Tibial nerve (tissue), 4 donors: Measurements from ENCODE around the gene IL25. TPM values are rescaled to one million over a fixed set of nuclear protein-coding genes. Genes with fewer than 3 reads are reported as not detected.
"Not testable (repeated sequence)": the region's sequence is repeated elsewhere in the genome, so short reads cannot be mapped to it uniquely, and the experiment has no call there.

ENCODE experiments used
- DNase-seq, 2 donors: peaks; one replicate each; pipeline ENCODE4 v3.0.0-alpha.2; 2019; ENCODE audit warnings: low spot score in 2 of 2
- H3K27ac ChIP-seq, 4 donors: fragments of 200-600 bp; sonication (generic) in 3 of 4; one replicate each; pipeline ENCODE4 v1.5.1; 2017 to 2019; ENCODE audit warnings: mild to moderate bottlenecking in 1 of 4
- H3K27me3 ChIP-seq, 2 donors: fragments of 200-600 bp; sonication (generic) in 1 of 2; one replicate each; pipeline versions ENCODE4 v1.5.1 to v1.6.0; 2017 to 2019
- H3K36me3 ChIP-seq, 3 donors: fragments of 200-600 bp; sonication (generic); one replicate each; pipeline ENCODE4 v1.5.1; 2018 to 2019
- H3K4me1 ChIP-seq, 4 donors: fragments of 200-600 bp; sonication (generic) in 3 of 4; one replicate each; pipeline ENCODE4 v1.5.1; 2017 to 2019
- H3K4me3 ChIP-seq, 4 donors: fragments of 200-600 bp; sonication (generic) in 3 of 4; one replicate each; pipeline ENCODE4 v1.5.1; 2017 to 2019; ENCODE audit warnings: mild to moderate bottlenecking in 1 of 4, moderate library complexity in 1 of 4
- H3K9me3 ChIP-seq, 4 donors: fragments of 200-600 bp; sonication (generic) in 3 of 4; one replicate each; pipeline ENCODE4 v1.5.1; 2017 to 2019
- EP300 ChIP-seq, 2 donors: sonication (generic); formaldehyde crosslinking; IDR thresholded peaks; one replicate each; pipeline ENCODE4 v1.6.1; 2017; ENCODE audit warnings: antibody characterized with exemption in 2 of 2, mild to moderate bottlenecking in 1 of 2
- POLR2A ChIP-seq, 2 donors: fragments of 450-650 bp; IDR thresholded peaks; one replicate each; pipeline ENCODE4 v1.6.1; 2017; ENCODE audit warnings: antibody characterized with exemption in 2 of 2, mild to moderate bottlenecking in 2 of 2, moderate library complexity in 2 of 2
- WGBS, 2 donors: methylation state at CpG; one replicate each; pipeline ENCODE4 v1.1.5; 2018; 5-methylcytosine and 5-hydroxymethylcytosine counted together
- total RNA-seq, 4 donors: library from RNA; depleted of rRNA; stranded (reverse); fragments of >200 nt; gene quantifications; one replicate each; pipeline ENCODE4 v1.1.0, GENCODE V29; 2016
- TF ChIP-seq, protein P1 (sequence below), 5 experiments: fragments of 200-600 bp in 3 of 5; fragments of 450-650 bp in 2 of 5; sonication (generic) in 3 of 5; IDR thresholded peaks; one replicate each; pipeline ENCODE4 v1.5.1; 2016 to 2019; ENCODE audit warnings: antibody characterized with exemption in 5 of 5, mild to moderate bottlenecking in 3 of 5, moderate library complexity in 2 of 5

Gene IL25
- not detected for total RNA-seq

DNA sequence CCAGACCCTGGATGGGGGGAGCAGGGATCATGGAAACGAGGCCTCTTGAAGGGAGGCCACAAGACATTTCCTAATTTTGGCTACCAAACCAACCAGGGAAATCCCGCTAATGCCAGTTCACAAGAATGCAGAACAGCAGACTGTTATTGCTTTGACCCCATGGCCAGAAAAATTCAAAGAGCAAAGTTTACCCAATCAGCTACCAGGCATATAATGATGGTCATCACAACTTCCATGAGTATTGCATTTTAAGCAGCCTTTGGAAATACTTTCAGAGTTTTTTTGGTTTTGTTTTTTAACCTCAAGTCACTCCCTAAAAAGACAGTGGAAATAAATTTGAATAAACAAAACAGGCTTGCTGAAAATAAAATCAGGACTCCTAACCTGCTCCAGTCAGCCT, at the start of gene IL25:
IL25 (plus strand) TSS at position 301 of the 400 bp plus-strand sequence.
- DNase-seq: no peak
- Histone ChIP-seq H3K36me3 (no peaks in the 10 kb centered on the region), H3K9me3 (no peaks in the 10 kb centered on the region), H3K4me3 (no peak within 1 kb of the TSS), H3K27ac (peak within 1 kb of the TSS in 2 of 4 donors; percentile 8 to 36), H3K4me1 (peaks cover 0 to 50% (median 6%) of the 10 kb centered on the region in 4 donors), H3K27me3 (no peaks in the 10 kb centered on the region)
- TF ChIP-seq POLR2A (IDR thresholded peaks at IDR 0.05) (no peak), EP300 (IDR thresholded peaks at IDR 0.05) (no peak)
- TF ChIP-seq, protein P1, sequence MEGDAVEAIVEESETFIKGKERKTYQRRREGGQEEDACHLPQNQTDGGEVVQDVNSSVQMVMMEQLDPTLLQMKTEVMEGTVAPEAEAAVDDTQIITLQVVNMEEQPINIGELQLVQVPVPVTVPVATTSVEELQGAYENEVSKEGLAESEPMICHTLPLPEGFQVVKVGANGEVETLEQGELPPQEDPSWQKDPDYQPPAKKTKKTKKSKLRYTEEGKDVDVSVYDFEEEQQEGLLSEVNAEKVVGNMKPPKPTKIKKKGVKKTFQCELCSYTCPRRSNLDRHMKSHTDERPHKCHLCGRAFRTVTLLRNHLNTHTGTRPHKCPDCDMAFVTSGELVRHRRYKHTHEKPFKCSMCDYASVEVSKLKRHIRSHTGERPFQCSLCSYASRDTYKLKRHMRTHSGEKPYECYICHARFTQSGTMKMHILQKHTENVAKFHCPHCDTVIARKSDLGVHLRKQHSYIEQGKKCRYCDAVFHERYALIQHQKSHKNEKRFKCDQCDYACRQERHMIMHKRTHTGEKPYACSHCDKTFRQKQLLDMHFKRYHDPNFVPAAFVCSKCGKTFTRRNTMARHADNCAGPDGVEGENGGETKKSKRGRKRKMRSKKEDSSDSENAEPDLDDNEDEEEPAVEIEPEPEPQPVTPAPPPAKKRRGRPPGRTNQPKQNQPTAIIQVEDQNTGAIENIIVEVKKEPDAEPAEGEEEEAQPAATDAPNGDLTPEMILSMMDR (IDR thresholded peaks at IDR 0.05): no peak
- 47 to 52% methylated on average over 2 of the region's 2 CpGs for WGBS, 2 donors

DNA sequence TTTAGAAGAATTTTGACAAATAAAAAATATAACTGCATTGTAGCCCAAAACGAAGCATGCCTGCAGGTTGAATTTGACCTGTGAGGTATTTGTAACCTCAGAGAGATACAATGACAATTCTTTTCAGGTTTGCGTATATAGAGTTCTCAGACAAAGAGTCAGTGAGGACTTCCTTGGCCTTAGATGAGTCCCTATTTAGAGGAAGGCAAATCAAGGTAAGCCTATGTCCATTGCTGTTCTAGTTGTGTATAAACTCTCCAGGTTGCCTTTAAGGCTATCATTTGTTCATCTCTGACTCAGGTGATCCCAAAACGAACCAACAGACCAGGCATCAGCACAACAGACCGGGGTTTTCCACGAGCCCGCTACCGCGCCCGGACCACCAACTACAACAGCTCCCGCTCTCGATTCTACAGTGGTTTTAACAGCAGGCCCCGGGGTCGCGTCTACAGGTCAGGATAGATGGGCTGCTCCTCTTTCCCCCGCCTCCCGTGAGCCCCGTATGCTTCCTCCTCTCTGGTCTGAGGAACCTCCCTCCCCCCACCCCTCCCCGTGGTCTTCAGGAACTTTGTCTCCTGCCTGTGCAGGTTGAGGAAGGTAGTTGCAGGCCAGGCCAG, 48.7 kb upstream of the IL25 start:
- no peak overlapping the region for H3K4me3 ChIP-seq
- peaks cover 0 to 30% (median 19%) of the 10 kb centered on the region in 3 donors for H3K36me3 ChIP-seq
- TF ChIP-seq, protein P1 (IDR thresholded peaks at IDR 0.05): no peak
- TF ChIP-seq EP300 (IDR thresholded peaks at IDR 0.05) (no peak), POLR2A (IDR thresholded peaks at IDR 0.05) (no peak)
- 84 to 85% methylated on average over 18 of the region's 18 CpGs for WGBS, 2 donors
- no peaks in the 10 kb centered on the region for H3K27me3 ChIP-seq
- no peak for DNase-seq
- H3K27ac ChIP-seq: no peak overlapping the region
- H3K9me3 ChIP-seq: no peaks in the 10 kb centered on the region
- H3K4me1 ChIP-seq: peaks cover 5 to 46% (median 23%) of the 10 kb centered on the region in 4 donors

DNA sequence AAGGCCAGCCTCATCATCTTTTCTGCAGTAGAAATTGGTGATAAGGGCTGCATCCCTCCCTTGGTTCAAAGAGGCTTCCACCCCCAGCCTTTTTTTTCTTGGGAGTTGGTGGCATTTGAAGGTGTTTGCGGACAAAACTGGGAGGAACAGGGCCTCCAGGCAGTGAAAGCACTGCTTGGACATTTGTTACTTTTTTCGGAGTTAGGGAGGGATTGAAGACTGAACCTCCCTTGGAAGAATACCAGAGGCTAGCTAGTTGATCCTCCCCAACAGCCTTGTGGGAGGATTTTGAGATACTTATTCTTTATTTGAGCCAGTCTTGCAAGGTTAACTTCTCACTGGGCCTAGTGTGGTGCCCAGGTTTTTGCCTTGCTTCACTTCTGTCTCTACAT, 48.2 kb upstream of the IL25 start:
- Histone ChIP-seq H3K27me3 (no peaks in the 10 kb centered on the region), H3K27ac (no peak overlapping the region), H3K4me3 (no peak overlapping the region), H3K36me3 (peaks cover 0 to 30% (median 19%) of the 10 kb centered on the region in 3 donors), H3K9me3 (no peaks in the 10 kb centered on the region), H3K4me1 (peaks cover 5 to 46% (median 23%) of the 10 kb centered on the region in 4 donors)
- WGBS, 2 donors: 77 to 85% methylated on average over 2 of the region's 2 CpGs
- DNase-seq: no peak
- TF ChIP-seq EP300 (IDR thresholded peaks at IDR 0.05): no peak
- TF ChIP-seq, protein P1 (IDR thresholded peaks at IDR 0.05): no peak
- no peak for TF ChIP-seq POLR2A (IDR thresholded peaks at IDR 0.05)

DNA sequence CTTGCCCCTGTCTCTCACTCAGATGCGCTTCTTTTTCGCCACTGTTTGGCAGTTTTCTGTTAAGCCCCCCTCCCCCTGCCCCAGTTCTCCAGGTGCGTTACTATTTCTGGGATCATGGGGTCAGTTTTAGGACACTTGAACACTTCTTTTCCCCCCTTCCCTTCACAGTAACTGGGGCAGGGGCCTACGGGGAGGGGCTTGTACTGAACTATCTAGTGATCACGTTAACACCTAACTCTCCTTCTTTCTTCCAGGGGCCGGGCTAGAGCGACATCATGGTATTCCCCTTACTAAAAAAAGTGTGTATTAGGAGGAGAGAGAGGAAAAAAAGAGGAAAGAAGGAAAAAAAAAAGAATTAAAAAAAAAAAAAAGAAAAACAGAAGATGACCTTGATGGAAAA, 47.6 kb upstream of the IL25 start:
- peaks cover 5 to 44% (median 22%) of the 10 kb centered on the region in 4 donors for H3K4me1 ChIP-seq
- no peak overlapping the region for H3K4me3 ChIP-seq
- H3K27ac ChIP-seq: no peak overlapping the region
- peaks cover 0 to 30% (median 19%) of the 10 kb centered on the region in 3 donors for H3K36me3 ChIP-seq
- no peaks in the 10 kb centered on the region for H3K9me3 ChIP-seq
- no peak for TF ChIP-seq POLR2A (IDR thresholded peaks at IDR 0.05)
- TF ChIP-seq EP300 (IDR thresholded peaks at IDR 0.05): no peak
- TF ChIP-seq, protein P1 (IDR thresholded peaks at IDR 0.05): no peak
- H3K27me3 ChIP-seq: no peaks in the 10 kb centered on the region
- WGBS, 2 donors: 75 to 82% methylated on average over 7 of the region's 7 CpGs
- no peak for DNase-seq

DNA sequence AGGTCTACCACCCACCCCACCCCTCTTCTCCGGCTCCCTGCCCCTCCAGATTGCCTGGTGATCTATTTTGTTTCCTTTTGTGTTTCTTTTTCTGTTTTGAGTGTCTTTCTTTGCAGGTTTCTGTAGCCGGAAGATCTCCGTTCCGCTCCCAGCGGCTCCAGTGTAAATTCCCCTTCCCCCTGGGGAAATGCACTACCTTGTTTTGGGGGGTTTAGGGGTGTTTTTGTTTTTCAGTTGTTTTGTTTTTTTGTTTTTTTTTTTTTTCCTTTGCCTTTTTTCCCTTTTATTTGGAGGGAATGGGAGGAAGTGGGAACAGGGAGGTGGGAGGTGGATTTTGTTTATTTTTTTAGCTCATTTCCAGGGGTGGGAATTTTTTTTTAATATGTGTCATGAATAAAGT, 46.9 kb upstream of the IL25 start:
- Histone ChIP-seq H3K36me3 (peaks cover 0 to 30% (median 19%) of the 10 kb centered on the region in 3 donors), H3K4me1 (peaks cover 5 to 37% (median 15%) of the 10 kb centered on the region in 4 donors)
- not testable (repeated sequence) for H3K9me3 ChIP-seq, H3K27me3 ChIP-seq, DNase-seq, H3K27ac ChIP-seq, H3K4me3 ChIP-seq
- WGBS, 2 donors: 89% methylated on average over 5 of the region's 5 CpGs
